Stimulated activated CD4-positive, alpha-beta T cell treated with anti-CD3 and anti-CD28 coated beads, Interleukin-4, amount 100 ng/mL, for 48 hours (primary cell): ENCODE measurements around the gene MGLL.

Experiments
- DNase-seq, 2 donors: peaks; one replicate each; pipeline ENCODE4 v3.0.0-alpha.2; 2020; ENCODE audit warnings: low read depth in 2 of 2

The MGLL gene

DNA sequence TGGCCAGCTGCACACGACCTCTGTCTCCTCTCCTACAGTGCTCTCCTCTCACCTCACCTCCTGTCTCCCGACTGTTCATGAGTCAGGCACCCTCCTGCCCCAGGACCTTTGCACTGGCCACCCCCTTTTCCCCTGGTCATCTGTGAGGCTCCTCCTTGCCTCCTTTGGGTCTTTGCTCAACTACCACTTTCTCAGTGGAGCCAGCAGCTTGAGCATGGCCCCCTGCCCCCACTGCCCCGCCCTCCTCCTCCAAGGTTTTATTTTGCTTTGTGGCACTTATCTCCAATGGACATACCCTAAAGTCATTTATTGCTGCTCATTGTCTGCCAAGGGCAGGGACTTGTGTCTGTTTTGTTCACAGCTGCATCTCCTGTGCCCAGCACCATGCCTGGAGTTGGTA is 64.3 kb downstream of the MGLL start:
- DNase-seq = no peak

DNA sequence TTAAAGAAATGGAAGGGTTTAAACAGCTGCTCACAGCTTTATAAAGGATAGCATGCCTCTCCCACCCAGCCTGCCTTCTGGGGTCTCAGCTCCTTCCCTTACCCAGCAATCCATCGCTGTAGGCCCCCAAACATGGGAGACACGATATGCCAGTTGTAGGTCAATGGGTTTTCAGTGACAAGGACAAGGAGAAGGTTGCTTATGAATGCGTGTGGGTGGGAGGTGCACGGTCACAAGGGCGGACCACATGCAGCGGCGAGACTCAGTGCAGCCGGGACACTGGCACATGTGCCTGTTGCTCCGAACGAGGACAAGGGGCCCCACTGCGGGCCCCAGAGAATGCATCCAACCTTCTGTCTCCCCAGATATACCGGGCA is 67.0 kb downstream of the MGLL start:
- no peak for DNase-seq

DNA sequence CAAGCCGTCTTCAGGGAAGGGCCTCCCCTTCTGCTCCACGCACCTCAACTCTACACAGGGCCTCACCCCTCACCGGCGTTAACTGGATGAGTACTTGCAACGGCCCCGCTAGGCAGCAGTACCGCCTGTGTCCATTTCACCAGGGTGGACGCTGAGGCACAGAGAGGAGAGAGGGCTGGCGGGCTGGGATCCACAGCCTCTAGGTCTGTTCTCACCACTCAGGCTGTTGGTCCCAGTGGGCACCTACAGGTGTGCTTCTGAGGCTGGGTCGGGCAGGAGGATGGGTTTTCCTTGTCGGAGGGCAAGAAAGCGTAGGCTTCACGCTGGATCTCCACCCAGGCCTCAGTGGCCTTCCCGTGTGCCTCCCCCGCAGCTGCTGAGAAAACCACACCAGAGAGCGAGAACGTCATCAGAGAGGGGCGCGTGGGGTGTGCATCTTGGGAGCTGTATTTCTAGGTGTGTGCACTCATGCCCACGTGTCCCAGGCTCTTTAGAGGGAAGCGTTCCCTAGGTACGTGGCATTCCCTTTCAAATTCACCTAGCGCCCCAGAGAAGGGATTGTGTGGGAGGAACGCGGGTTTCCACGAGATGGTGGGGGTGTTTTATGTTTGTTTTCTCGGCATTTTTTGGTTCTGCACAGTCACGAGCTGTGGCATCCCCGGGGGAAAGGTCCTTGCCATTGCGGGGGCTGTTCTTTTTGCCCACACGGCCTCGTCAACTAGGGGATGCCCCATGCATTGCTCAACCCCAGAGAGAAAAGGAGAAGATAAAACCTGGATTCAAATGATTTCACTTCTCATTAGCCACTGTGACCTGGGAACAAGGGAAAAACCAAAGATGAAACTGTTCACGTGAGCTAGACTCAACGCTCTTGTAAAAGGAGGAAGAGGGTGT is 67.7 kb downstream of the MGLL start:
- peak; percentile 16 to 21 for DNase-seq

DNA sequence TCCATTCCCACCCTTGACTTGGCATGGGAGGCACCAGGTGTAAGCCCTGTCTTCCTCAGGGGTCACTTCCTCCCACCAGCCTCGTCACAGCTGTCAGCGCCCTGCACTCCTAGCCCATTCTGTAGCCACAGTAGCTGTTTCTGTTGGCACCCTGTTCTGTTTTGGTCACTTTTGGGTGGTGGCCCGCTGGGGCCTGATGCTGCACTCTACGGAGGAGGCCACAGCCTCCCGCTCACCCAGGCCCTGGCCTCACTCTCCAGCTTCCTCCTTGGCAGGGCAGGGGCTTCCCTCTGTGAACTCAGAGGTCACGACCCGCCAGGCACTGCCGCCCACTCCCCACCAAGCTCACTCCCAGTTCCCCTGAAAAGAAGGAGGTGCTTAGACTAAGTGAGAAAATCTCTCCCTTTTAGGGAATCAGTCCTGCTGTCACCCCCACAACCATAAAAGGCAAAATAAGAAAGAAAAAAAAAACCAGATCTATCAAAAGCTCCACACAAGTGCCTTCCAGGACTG is 68.4 kb downstream of the MGLL start:
- DNase-seq = no peak

DNA sequence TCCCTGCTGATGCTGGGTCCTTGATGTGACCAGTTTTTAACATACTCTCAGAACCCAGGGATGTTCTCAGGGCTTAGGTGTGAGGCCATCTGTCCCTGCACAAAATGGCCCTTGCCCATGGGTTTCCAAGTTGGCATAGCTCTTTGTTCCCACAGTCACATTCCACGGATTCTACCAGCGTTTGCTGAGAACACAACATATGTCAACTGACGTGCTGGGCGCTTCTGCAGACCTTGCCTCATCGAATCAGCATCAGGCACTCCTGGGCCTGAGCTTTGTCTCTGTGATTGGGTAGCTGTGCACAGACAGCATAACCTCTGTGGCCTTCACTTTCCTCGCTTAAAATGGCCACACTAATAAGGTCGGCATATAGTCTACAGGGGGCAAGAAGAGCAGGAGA is 69.0 kb downstream of the MGLL start:
- DNase-seq = no peak

DNA sequence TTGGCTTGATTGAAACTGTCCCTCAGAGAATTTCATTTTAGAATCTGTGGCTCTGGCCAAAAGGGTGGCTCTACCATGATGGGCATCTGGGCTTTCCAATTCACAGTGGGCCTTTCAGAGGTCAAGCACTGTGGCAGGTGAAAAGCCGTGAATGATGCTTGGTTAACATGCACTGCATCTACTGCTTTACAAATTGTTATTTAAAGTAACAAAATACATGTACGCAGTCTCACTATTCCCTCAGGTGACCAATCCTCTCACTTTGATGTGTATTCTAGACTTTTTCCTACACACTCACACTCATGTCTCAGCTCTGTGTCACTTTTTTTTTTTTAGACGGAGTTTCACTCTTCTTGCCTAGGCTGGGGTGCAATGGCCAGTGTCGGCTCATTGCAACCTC is 70.5 kb downstream of the MGLL start:
- DNase-seq = no peak

DNA sequence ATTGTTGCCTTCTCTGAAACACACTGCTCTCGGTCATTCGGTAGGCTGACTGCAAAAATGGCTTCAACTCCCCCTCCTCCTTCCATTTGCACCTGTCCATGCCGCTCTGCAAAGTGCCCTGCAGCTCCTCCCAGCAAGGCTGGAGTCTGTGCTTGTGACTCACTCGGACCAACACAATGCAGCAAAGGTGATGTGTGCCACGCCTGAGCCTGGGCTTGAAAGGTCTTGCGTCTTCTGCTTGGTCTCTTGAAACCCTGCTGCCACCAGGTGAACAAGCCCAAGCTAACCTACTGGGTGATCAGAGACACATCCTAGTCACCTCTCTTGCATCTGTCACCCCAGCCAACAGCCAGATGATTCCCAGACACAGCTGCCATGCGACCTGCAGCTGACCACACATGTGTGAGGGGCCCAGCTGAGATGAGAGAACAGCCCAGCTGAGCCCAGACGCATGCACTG is 71.1 kb downstream of the MGLL start:
- DNase-seq = no peak

DNA sequence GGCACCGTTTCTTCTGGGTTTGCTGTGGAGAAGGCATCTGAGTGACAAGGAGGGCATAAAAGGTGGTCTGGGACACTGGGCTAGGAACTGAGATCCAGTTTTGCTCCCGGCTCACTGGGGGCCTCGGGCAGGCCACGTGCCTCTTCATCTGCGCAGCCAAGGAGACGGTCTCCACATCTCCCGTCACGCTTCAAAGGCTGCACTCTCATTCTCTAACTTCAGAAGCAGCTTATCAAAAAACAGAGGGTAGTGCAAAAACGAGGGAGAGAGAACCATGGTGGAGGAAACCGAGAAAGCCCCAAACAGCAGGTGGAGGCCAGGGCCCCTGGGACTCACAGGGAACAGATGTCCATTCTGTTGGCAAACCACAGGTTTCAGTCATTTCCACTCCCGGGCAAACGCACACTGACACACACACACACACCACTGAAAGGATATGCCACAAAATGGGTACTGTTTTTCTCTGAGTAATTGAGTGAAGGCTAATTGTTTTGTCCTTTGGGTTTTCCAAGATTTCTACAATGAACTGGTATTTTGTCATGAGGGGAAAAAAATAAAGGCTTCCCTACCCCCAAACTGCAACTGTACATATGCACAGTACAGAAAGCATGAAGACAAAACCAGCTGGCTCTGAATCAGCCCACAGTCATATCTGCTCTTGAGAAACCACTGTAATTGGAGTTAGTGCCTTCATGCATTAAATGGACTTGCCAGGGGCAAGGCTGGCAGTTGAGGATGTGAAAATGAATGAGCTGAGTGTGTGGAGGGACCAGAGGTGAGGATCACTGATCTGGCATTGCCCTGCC is 71.9 kb downstream of the MGLL start:
- peak in 1 of 2 donors; percentile 4 for DNase-seq

DNA sequence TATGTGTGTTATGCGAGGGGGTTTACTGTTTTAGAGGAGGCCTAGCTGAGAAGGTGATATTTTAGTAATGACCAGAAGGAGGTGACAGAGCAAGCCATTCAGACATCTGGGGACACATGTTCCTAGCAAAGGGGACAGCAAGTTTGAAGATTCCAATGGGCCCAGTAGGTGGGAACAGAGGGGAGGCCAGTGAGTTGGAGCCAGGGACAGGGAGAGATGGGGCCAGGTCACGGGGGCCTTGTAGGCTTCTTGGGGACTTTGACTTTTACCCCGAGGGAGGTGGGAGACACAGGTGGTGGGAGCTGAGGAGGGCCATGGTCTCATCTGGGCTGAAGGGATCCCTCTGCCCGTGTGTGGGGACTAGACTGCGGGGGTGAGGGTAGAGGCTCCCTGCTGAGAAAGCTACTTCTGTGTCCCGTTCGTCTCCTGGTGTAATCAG is 72.5 kb downstream of the MGLL start:
- no peak for DNase-seq

DNA sequence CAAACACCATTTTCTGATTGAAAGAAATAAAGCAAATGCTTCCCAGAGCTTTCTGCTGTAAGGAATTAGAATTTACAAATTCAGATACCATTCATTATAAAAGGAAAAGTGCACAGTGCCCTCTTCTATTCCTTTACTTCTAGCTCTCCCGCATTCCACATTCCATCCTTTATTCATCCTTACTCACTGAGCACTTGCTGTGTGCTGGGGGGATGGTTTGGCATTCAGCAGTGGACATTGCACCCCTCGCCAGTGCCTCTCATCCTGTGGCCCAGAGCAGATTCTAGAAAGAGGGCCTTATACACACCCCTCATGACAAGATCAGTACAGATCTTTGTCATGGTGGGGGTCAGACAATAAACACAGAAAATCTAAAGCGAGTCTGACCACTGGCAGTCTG is 73.0 kb downstream of the MGLL start:
- DNase-seq = no peak

DNA sequence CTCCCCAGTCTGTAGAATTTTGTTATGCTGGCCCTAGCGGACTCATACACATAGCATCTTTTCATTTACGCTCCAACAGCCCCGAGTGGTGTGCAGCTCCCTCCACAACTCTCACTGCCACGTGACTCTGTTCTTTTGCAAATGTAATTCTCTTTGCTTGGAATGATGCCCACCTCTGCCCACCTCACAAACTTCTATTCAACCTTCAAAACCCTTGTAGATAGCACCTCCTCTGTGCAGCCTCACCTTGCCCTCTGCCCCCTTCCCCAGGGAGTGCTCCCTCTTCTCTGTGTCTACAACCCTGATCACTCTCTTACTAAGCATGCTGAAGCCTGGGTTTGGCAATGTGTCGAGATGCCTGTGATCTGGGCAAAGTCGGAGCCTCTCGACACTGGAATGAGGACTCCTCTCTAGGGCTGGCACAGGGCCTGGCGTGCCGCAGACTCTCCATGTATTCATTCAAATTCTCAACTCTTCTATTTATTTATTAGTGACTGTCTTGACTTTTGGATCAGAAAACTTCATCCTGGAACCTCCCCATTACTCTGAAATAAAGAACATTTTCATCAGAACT is 73.5 kb downstream of the MGLL start:
- no peak for DNase-seq

DNA sequence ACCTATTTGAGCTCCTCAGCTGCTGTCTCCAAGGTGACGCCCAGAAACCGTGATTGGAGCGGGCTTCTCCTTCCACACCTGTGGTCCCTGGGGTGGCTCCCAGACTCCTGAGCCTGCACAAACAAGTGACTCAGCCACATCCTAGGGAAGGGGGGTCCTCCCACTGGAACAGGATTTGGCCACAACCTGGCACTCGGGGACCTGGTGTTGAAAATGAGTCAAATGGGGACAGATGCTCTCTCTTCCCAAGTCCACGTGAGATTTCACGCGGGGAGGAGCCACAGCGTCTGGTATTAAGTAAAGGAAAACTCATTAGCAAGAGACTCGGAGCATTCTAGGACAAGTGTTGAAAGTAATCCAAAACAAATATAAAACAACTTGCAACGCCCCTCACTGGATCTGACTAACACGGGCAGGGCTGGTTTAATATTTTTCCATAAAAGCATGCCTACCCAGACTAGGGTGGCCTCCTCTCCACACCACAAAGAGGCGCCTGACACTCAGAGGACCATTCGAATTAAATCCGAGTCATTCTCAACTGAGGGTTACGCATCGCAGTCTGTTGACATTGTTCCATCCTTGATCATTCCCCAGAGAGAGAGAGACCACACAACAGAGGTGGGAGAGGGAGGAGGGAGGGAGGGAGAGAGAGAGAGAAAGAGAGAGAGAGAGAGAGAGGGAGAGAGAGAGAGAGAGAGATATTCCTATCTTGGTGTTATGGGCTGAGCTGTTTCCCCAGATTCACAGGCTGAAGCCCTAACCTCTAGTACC is 74.4 kb downstream of the MGLL start:
- no peak for DNase-seq

DNA sequence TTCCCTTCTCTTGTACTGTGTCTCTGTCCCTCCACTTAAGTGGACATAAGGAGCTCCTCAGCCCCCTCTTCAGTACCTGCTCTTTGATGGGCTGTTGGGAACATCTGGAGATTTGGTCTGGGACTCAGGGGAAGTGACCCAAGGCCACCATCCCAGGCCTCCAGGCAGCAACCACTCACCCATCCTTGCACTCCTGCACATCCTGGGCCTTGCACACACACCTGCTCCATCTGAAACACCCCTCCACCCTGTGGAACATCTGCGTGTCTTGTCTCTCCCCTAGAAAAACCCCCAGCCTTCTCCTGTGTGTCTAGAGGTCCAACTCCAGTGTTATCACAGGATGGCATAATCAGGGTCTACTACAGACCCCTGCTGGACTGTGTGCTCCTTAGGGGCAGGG is 75.2 kb downstream of the MGLL start:
- DNase-seq = no peak

DNA sequence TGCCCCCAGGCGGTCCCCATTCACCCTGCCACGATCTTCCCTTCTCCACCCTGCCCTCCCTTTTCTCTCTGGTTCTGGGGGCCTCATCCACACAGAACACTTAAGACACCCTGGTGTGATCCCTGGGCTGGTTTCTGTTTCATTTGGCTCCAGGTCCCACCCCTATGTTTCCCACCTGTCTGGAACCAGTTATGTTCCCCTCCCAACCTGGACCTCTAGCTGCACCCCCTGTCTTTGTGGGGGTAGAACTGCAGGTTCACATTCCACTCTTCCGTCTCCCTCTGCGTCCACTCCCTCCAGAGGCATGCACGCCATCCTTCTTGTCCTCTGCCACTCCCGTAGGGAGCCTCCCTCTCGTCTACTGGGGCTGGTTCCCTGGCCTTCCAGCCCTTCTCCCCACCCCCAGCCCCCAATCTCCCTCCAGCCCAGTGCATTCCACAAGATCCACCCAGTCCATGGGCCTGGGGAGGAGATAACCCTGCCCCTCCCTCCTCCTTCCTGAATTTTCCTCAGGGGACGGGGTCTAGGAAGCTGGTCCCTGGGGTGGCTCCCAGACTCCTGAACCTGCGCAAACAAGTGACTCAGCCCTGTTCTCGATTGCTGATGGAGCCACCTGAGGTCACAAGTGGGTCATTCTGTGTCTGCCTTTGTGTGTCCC is 75.8 kb downstream of the MGLL start:
- DNase-seq = no peak

DNA sequence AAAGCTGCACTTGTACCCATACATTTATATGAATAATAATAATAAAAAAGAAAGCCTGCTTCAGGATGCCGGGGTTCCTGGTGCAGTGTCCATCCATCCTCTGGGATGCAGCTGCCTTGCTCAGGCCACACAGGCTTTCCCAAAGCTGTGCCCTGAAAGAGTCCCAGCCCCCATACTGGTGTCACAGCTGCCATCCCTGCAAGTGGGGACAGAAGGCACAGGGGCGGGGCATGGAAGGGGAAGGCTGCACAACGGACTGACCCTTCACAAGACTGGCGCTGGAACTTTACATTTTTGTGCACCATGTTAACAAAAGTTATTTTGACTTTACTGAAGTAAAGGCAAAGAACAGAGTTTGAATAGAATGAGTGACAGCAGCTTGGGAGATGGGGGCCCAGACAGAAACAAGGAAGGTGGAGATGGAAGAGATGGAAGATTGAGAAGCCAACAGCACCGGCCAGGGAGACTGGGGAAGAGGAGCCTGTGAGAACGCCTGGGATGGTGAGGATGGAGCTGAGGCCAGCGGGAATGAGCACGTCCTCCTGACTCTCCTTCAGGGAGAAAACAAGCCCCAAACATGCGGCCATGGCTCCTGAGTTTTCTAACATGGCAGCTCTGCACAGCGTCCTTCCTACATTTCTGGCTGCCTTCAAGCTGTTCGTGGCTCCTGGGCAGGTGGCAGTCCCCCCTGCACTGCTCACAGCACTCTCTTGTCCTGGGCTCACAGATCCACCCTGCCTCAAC is 76.5 kb downstream of the MGLL start:
- no peak for DNase-seq

DNA sequence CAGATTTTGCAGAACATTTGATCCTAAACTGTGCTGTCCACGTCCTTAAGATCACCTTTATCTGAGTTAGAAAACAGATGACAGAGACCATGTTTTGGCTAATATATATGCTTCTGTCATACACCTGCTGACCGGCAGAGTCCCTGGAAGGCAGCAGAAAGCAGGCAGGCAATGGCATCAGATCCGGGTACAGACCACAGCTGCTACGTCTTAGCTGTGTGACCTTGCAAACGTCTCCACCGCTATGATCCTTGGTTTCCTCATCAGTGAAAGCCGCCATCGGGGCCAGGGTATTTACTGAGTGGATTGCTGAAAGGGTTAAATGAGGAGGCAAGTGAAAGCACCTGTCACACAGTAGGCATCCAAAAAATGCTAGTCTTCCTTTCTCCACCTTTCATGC is 77.4 kb downstream of the MGLL start:
- DNase-seq = no peak

DNA sequence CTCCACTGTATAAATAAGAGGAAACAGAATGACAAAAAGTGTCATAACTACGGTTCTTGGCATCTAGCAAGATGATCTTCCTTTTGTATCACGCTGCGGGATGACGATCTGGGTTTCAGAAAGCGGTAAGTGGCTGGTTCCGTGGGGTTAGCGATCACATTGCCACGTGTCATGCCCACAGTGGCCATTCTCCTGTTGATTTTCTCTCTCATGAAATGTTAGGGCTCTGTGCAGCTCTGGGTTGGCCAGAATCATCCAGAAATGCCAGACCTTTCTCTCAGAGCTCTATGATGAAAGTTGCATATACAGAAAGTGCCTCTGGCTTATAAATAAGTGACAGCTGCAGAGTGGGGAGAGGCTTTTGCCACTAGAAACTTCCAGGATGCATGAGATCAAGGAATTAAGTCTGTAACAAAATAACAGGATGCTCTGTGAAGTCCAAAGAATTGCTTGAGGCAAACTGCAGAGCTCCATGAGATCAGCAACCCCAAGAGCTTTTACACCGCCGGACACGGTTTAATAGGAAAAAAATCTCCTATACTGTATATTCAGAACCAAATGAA is 78.0 kb downstream of the MGLL start:
- no peak for DNase-seq

DNA sequence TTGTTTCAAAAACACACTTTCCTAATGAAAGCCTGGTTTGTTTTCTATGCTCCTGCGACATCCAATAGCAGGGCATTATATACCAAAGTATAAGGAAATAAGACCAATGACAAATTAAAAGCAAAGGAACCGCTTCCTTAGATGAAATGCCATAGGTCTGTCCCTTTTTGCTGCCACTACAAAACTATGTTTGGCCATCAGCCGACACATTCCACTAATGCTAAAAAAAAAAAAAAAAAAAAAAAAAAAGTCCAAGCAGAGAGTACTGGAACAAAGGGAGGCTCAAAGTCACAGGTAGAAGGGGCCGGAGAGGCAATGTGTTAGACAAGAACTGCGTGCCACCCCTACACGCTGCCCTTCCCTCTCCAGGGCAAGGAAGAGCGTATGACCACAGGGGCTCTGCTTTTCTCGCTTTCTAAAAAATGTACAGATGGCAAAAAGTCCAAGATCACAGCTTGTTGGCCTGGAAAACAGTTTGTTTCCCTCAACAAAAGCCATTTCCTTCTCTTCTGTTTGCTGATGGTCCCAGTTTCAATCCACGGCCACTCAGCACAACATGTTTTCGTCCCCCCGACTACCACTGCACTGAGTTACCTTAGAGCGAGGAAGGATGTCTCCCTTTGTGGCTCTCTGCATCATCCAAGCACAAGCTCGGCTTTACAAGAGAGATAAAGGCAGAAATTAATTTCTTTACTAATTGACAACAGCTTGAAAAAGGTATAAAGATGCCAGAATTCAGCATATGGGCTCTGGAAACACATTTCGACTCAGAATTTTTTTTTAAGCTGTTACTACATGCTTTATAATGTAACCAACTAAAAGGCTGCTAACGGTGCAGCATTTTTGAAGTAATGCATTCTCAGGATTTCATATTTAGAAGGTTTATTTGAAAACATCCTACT is 78.7 kb downstream of the MGLL start:
- no peak for DNase-seq

DNA sequence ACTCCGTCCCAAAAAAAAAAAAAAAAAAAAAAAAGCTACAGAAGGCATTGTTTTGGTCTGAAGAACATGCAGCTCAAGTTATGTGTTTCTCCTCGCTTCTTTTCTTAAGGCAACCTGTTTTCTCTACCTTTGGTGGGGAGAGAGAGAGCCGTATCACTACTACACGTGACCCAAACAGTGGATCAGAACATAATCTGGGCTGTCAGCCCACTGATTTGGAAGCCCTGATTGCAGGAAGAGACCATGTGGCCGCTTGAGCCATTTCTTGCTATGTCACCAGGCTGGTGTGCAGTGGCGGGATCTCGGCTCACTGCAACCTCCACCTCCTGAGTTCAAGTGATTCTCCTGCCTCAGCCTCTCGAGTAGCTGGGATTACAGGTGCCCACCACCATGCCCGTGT is 79.7 kb downstream of the MGLL start:
- DNase-seq = no peak
